ENCODE results near the gene TMEM125. TPM values are rescaled to one million over a fixed set of nuclear protein-coding genes. Genes with fewer than 3 reads are reported as not detected.

Gene TMEM125
- total RNA-seq, 1 experiment from 2014 or later = 21.5 TPM

- ChIA-PET CTCF (interaction anchor here (0.7 to 3.3 kb wide), 27 partner anchors 9 to 645 kb away, joined by 3 to 37 read pairs (median 5); partner anchors contain the start of genes CDC20, ELOVL1, HYI and KDM4A), POLR2A (interaction anchor here (0.6 to 2.6 kb wide), 5 partner anchors 9 to 120 kb away, joined by 4 to 16 read pairs (median 4); partner anchors contain the start of genes CDC20 and TMEM125)
- DNase-seq (ENCODE audit: low spot score) = no peak
- peak overlapping the region; percentile 79 for H3K4me3 Mint-ChIP-seq
- ATAC-seq = no peak; the same call in 1 of the 2 replicates
- TF ChIP-seq USF1 (CRISPR knock-in tag; IDR thresholded peaks at IDR 0.05) (no peak), ZNF416 (CRISPR knock-in tag; IDR thresholded peaks at IDR 0.05) (no peak), SOX15 (CRISPR knock-in tag; IDR thresholded peaks at IDR 0.05) (no peak), AR (CRISPR knock-in tag; IDR thresholded peaks at IDR 0.05) (no peak), ATF3 (CRISPR knock-in tag; conservative IDR thresholded peaks at IDR 0.05) (no peak), PREB (CRISPR knock-in tag; IDR thresholded peaks at IDR 0.05; ENCODE audit: borderline replicate concordance) (no peak), FOXK1 (CRISPR knock-in tag; IDR thresholded peaks at IDR 0.05) (no peak), FOXP4 (CRISPR knock-in tag; IDR thresholded peaks at IDR 0.05) (no peak), KAT7 (CRISPR knock-in tag; IDR thresholded peaks at IDR 0.05; ENCODE audit: borderline replicate concordance) (no peak), TCF7 (CRISPR knock-in tag; IDR thresholded peaks at IDR 0.05; ENCODE audit: low read depth) (no peak), OVOL2 (CRISPR knock-in tag; IDR thresholded peaks at IDR 0.05; ENCODE audit: borderline replicate concordance) (no peak), ZBTB21 (CRISPR knock-in tag; IDR thresholded peaks at IDR 0.05; ENCODE audit: borderline replicate concordance) (no peak), ETV6 (CRISPR knock-in tag; IDR thresholded peaks at IDR 0.05) (no peak), TEAD1 (CRISPR knock-in tag; IDR thresholded peaks at IDR 0.05) (no peak), CBFB (CRISPR knock-in tag; IDR thresholded peaks at IDR 0.05; ENCODE audit: low read depth) (no peak), ARID4B (CRISPR knock-in tag; IDR thresholded peaks at IDR 0.05; ENCODE audit: borderline replicate concordance) (no peak), EMX1 (CRISPR knock-in tag; IDR thresholded peaks at IDR 0.05) (no peak), ERG (CRISPR knock-in tag; IDR thresholded peaks at IDR 0.05) (no peak), IRF2 (CRISPR knock-in tag; IDR thresholded peaks at IDR 0.05; ENCODE audit: borderline replicate concordance, low read depth) (no peak), HMGXB4 (CRISPR knock-in tag; IDR thresholded peaks at IDR 0.05) (no peak)
- peak overlapping the region; percentile 86 for H3K27ac Mint-ChIP-seq
- peaks cover 5% of the 10 kb centered on the region; the same call in 1 of the 2 replicates for H3K36me3 Mint-ChIP-seq
- no peaks in the 10 kb centered on the region for H3K9me3 Mint-ChIP-seq
- H3K4me1 Mint-ChIP-seq = peaks cover 29% of the 10 kb centered on the region
- no peaks in the 10 kb centered on the region for H3K27me3 Mint-ChIP-seq (ENCODE audit: low read depth)
Measured at GRCh38 chr1:43286115-43286514, 16.3 kb downstream of the TMEM125 start.

All from WTC11 (cell line).